DMS114 treated with DMSO at 0.1 percent for 48 hours (cell line): ENCODE data around the gene SMARCA2.

Source experiments
- DNase-seq: peaks from one replicate; lab custom pipeline; 2025; ENCODE audit not compliant: unreplicated experiment; lab: John Stamatoyannopoulos, UW

The SMARCA2 gene

DNA sequence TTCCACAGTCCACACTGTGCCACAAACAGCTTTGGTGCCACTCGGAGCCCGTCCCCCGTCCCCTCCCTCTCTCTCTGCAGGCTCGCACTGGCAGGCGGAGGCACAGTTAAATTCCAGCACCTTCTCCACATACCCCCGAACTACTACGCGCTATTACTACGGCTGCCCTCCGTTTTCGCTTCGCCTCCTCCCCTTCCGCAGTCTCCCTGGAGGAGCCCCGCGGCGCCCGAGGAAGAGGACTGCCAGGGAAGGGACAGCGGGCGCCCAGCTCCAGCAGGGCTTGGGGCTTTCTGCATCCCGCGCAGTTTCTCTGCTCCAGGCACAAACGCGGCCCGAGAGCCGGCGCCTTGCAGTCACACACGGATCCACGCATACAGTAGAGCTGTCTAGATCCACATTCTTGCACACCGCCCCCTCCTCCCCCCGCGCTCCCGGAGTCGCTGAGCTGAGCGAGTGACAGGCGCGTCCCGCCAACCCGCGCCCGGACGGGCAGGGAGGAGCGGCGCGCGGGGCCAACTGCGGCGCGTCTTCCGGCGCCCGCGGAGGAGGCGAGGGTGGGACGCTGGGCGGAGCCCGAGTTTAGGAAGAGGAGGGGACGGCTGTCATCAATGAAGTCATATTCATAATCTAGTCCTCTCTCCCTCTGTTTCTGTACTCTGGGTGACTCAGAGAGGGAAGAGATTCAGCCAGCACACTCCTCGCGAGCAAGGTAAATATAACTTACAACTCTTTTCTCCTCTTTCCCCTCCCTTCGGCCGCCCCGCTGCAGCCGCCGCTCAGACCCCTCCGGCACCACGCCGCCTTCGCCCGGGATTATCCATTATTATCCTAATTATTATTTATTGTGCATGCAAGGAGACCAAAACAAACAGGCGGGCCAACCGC is at the start of gene SMARCA2:
Gene SMARCA2, plus strand, starts transcription at position 652 of the 885 bp plus-strand sequence. CDS start 13,676 bp downstream, outside the sequence.
- peak; percentile 79 for DNase-seq

GRCh38 chr9:1966725-1967366 is 48.3 kb upstream of the SMARCA2 start:
- DNase-seq: no peak

- DNase-seq: no peak
These were observed 46.0 kb upstream of the SMARCA2 start for GRCh38 chr9:1969160-1969559.

- DNase-seq: no peak
These were observed 45.2 kb upstream of the SMARCA2 start for GRCh38 chr9:1969898-1970297.

DNA sequence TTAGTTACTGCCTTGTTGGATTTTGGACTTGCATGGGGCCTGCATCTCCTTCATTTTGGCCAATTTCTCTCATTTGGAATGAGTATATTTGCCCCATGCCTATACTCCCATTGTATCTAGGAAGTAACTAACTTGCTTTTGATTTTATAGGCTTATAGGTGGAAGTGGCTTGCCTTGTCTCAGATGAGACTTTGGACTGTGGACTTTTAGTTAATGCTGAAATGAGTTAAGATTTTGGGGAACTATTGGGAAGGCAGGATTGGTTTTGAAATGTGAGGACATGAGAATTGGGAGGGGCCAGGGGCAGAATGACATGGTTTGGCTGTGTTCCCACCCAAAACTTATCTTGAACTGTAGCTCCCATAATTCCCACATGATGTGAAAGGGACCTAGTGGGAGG is 42.5 kb upstream of the SMARCA2 start:
- DNase-seq: no peak

GRCh38 chr9:1977026-1977425 is 38.1 kb upstream of the SMARCA2 start:
- no peak for DNase-seq

- no peak for DNase-seq
These were observed 36.2 kb upstream of the SMARCA2 start for GRCh38 chr9:1978941-1979340.

- no peak for DNase-seq
These were observed 35.3 kb upstream of the SMARCA2 start for GRCh38 chr9:1979741-1980367.

- DNase-seq: no peak
These were observed 34.8 kb upstream of the SMARCA2 start for GRCh38 chr9:1980387-1980786.

DNA sequence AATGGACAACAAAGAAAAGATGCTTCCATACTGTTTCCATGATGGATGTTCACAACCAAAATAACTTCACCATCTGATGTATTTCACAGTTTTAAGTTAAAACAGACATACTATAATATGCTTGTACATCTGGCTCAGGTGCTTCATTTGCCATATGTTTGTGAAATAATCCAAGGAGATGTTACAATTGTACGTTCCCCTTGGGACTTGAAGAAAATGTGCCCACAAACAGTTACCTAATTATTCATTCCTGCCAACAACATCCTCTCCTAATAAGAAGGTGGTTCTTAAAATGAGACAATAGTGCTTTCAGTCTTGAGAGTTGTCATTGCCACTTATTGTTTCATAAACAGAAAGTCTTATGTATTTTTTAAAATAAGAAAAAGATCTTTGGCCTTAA is 33.1 kb upstream of the SMARCA2 start:
- DNase-seq: no peak

DNA sequence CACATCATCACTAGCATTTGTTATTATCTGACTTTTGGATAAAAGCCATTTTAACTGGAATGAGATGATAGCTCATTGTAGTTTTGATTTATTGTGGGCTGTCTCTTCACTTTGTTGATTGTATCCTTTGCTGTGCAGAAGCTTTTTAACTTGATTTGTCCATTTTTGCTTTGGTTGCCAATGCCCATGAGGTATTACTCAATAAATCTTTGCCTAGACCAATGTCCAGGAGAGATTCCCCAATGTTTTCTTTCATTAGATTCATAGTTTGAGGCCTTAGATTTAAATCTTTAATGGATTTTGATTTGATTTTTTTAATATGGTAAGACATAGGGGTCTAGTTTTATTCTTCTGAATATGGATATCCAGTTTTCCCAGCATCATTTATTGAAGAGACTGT is 28.8 kb upstream of the SMARCA2 start:
- DNase-seq: no peak

DNA sequence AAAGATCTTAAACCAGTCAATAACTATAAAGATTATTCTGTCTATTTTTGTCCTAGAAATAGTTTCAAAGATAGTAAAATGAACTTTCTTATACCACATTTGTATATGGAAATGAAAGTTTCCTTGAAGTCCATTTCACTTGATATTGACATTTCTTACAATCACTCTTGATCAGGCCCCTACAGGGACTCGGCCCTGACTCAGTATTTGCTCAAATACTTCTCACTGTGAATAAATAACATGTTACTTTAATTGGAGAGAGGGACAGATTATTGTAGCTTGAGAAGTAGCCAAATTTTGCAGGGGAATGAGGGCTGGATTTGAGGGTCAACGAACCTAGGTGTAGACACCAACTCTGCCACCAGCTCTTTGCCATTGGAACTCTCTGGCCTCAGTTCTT is 25.6 kb upstream of the SMARCA2 start:
- DNase-seq: no peak

- DNase-seq: no peak
These were observed 21.0 kb upstream of the SMARCA2 start for GRCh38 chr9:1994180-1994579.

GRCh38 chr9:1995084-1995483 is 20.1 kb upstream of the SMARCA2 start:
- DNase-seq: no peak

DNA sequence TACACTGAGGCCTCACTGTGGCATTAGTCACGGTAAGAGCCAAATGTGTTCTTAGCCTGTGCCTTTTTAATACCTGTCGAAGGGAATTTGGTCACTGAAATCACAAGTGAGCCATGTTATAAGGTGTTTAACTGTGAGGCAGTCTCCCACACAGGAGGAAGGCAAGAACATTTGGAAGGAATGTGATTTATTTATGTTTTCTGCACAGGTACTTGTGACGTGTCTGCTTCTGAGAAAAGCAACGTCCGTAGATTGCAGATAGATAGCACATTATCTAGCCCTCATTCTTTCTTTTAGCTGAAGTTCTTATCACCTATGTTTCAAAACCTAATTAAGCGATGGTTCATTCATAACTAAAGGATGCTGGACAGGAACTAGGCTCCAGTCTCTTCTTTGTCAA is 19.0 kb upstream of the SMARCA2 start:
- DNase-seq: no peak

GRCh38 chr9:1997646-1998045 is 17.5 kb upstream of the SMARCA2 start:
- no peak for DNase-seq

- no peak for DNase-seq
These were observed 17.0 kb upstream of the SMARCA2 start for GRCh38 chr9:1998111-1998510.

DNA sequence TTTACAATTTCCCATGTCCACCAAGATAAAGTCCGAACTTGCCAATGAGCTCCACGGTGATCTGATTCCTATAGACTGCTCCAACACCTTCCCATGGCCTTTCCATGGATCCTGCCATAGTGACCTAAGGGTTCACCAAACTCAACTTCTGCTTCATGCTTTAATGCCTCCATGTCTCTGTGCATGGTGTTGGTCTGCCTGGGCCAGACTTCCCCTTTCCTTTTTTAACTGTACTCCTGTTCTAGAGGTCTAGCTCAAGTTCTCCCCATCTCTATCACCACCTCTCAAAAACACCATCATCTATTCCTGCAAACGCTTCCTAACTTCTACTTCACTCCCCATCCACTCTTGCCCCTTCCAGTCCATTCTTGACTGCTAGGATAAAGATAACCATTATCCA is 14.8 kb upstream of the SMARCA2 start:
- no peak for DNase-seq

DNA sequence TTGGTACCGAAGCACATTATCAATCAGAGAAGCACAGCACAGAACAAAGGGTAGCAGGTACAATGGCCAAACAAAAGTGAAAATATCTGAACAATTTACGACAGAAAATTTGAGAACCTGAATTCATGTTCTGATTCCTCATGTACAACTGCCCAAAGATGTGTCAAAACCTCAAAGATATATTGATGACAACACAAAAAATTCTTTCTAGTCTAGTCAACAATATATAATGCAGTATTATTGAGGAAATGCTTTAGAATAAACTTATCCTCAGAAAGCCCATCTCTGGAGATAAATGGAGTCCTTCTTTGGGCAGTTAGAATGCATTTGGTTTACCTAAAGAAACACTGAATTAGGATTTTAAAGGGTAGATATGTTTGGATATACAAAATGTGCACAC is 6.8 kb upstream of the SMARCA2 start:
- DNase-seq: no peak

DNA sequence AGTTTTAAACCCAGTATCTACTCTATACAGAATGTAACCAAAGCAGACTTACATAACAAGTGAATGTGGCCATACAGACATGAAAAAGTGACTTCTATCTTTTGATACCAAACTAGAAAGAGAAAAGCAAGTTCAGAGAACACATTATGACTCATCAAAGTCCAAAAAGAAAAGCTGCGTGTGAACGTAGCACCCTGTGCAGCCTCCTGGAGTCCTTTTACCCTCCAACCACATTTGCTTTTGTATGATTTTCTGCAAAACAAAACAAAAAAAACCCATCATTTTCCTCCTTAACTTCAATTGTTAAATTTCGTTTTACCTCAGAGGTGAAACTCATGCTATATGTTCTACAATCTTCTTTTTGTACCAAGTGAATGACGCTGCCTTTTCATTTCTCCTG is 2.8 kb upstream of the SMARCA2 start:
- DNase-seq: no peak

DNA sequence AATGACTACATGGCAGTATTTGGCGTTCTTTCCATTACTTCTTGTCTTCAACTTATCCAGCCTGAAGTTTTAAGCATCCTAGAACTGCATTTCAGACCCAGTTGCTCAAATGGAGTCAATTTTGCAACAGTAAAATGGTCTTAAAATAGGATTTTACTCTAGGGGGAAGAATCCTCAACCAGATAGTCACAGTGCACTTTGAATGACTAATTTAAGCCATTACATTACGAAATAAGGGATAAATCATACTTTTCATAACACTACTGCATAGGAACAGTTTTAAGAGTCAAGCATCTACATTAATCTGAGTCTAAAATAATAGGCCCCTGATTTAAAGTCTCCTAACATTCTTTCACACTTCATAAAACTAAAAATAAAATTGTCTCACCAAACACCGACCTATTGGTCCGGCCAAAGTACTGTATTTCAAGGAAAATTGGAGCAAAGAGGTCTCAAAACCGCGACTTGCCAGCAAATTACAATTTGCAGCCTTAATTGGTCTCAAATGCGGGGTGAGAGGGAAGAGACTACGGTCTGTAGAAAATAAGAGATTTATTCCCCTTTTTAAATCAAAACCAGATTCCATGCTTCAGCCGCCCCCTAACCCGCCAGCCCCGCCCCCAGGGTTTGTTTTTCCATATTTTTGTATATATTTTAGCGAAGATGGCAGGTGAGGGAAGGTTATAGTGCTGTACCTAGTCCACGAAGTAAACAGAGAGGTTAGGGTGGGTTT is 1.2 kb upstream of the SMARCA2 start:
- no peak for DNase-seq
